HG03460 (cell line): Measurements from ENCODE around the gene TEAD1.
A peak's percentile ranks its signal among the peaks of the same experiment; 100 is the strongest.

Experiments
- ATAC-seq: cut with Tn5 transposase; IDR thresholded peaks from one replicate; pipeline ENCODE4 v1.9.1; 2021; ENCODE audit not compliant: unreplicated experiment

The TEAD1 gene

DNA sequence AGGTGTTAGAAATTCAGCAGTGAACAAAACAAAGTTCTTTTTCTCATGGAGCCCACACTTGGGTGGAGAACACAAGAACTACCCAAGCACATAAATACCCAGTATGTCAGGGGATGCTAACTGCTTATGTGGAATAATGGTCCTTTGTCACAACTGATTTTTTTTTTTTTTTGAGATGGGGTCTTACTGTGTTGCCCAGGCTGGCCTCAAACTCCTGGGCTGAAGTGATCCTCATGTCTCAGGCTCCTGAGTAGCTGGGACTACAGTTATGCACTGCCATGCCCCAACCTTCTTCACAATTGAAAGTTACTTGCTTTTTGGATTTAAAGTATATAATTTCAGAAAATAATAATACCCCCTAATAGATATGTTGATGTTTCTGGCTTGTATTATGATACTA lies 212.3 kb downstream of the TEAD1 start:
- no peak for ATAC-seq

GRCh38 chr11:12888525-12889158 lies 214.4 kb downstream of the TEAD1 start:
- ATAC-seq, result peak; percentile 71

GRCh38 chr11:12889243-12889642 lies 215.0 kb downstream of the TEAD1 start:
- ATAC-seq, result no peak

DNA sequence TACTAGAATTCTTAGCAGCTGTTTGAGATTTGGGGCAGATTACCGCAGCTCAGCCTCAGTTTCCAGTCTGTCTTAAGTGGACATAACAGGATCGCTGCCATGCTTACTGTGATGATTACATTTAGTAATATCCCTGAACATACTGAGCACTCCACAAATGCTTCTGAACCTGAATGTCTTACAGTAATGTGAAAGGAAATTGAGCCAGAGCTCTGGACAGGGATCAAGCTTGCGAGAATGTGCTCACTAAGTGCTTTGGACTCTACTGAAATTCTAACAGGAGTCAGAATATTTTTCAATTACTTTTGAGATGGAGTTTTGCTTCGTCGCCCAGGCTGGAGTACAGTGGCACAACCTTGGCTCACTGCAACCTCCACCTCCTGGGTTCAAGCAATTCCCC lies 216.3 kb downstream of the TEAD1 start:
- no peak for ATAC-seq

- ATAC-seq, result no peak
These were observed 219.8 kb downstream of the TEAD1 start for GRCh38 chr11:12893787-12894672.

- ATAC-seq, result no peak
These were observed 223.2 kb downstream of the TEAD1 start for GRCh38 chr11:12897390-12897789.

DNA sequence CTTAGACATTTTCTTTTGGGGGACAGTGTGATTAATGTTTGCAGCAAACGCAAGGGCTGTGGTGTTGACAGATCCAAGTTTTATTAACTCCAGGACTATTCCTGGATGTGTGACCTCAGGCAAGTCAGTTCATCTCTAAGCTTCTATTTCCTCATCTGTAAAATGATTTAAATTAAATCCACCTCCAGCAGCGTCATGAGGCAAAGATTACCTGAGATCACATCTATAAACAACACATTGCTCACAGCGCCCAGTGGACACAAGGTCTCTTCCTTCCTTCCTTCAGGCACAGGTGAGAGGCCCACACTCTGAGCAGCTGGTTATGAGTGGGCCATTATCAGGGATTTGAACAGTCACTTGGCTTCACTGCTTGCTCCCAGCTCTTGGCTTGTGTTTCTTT lies 223.6 kb downstream of the TEAD1 start:
- ATAC-seq, result no peak

GRCh38 chr11:12900496-12900895 lies 226.3 kb downstream of the TEAD1 start:
- ATAC-seq, result no peak

- peak; percentile 56 for ATAC-seq
These were observed 227.1 kb downstream of the TEAD1 start for GRCh38 chr11:12901272-12901671.

GRCh38 chr11:12901874-12902481 lies 227.8 kb downstream of the TEAD1 start:
- ATAC-seq, result no peak

- ATAC-seq, result no peak
These were observed 228.7 kb downstream of the TEAD1 start for GRCh38 chr11:12902791-12903486.

DNA sequence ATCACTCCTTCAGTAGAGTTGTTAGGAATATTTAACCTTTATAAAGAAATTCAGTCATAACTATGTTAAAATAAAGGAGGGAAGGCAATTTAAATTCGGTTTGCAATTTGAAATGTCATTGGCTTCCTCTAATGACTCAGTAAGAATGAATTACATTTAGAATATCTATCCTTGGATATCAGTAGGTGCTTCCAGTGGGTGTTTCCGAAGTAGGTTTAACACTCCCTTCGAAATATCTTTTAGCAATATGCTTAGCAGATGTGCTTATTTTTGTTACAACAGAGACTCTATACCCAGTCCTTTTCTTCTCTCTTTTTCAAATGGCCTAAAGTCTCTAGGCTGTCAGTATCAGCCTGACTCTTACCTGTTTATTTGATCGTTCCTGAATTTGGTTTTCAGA lies 231.2 kb downstream of the TEAD1 start:
- ATAC-seq, result no peak

DNA sequence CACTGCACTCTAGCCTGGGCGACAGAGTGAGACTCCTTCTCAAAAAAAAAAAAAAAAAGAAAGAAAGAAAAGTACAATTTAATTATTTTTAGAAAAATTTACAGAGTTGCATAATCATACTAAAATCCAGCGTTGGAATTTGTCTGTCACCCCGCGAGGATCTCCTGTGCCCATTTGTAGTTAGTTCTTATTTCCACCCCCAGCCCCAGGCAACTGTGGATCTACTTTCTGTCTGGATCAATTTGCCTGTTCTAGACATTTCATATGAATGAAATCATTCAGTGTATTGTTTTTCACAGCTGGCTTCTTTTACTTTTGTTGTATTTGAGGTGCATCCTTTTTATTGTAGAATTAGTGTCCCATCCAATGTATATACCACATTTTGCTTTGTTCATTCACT lies 232.3 kb downstream of the TEAD1 start:
- ATAC-seq, result no peak

- ATAC-seq, result no peak
These were observed 235.7 kb downstream of the TEAD1 start for GRCh38 chr11:12909879-12910278.

DNA sequence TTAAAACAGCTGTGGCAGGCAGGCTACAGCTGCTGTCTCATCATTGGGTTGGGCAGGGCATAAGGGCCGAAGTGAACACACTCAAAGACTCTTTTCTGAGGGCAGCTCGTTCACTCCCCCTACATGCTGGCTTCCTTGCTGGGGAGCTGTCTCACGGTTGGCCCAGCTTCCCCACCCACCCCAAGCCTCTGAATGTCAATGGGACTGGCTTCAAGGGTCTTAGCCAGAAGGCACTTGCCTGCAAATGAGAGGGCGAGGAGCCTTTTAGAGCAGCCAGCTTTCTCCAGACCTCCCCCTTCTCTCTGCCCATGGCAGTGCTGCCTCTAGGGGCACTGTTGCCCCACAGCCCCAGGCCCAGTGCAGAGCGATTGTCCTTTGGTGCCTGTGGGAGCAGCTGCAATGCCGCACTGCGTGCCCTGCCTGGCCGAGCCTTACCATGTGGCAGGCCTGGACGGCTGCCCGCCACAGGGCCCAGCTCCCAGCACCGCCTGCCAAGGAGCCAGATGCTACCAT lies 240.2 kb downstream of the TEAD1 start:
- no peak for ATAC-seq

GRCh38 chr11:12915093-12915492 lies 240.9 kb downstream of the TEAD1 start:
- no peak for ATAC-seq

DNA sequence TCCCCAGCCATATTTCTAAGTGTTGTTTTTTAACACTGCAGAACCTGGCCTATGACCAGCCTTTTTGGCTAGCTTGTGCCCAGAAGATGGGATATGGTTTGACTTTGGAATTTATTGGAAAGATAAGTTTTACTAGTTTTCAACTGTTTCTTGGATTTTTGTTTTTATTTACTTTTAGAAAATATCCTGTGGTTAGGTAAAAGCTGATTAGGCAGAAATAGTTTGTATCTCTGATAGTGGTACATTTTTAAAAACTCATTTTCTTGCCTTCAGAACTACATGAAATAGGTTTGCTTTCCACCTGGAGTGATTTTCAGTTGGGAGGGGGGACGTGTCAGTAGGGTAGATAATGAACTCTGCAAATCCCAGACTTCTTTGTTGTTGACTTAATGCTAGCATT lies 243.6 kb downstream of the TEAD1 start:
- no peak for ATAC-seq

- ATAC-seq, result no peak
These were observed 244.4 kb downstream of the TEAD1 start for GRCh38 chr11:12918667-12919066.

GRCh38 chr11:12922418-12922817 lies 248.2 kb downstream of the TEAD1 start:
- ATAC-seq, result no peak

DNA sequence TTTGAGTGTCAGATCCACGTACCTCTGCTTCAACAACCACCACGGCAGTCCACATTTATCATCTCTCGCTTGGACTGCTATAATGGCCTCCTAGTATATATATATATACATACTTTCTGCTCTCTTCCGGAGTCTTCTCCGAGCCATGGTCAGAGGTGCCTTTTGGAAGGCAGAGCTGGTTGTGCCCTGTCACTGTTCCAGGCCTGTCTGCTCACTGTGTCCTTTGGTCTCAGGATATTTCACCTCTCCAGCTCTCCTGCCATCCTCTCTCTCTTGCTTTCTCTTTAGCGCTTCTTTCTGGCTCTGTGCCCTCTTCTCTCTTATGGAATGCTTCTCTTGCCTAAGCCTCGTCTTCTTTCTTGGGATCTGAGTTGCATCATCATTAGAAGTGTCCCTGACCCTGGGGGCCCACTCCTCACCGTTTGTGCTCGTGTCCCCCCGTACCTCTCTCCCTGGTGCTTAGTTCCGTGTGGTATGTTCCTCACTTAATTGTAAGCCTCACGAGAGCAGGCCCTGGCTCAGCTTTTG lies 248.8 kb downstream of the TEAD1 start:
- no peak for ATAC-seq

- no peak for ATAC-seq
These were observed 250.4 kb downstream of the TEAD1 start for GRCh38 chr11:12924650-12925049.
